ENCODE data around the gene FBN1.

DNA sequence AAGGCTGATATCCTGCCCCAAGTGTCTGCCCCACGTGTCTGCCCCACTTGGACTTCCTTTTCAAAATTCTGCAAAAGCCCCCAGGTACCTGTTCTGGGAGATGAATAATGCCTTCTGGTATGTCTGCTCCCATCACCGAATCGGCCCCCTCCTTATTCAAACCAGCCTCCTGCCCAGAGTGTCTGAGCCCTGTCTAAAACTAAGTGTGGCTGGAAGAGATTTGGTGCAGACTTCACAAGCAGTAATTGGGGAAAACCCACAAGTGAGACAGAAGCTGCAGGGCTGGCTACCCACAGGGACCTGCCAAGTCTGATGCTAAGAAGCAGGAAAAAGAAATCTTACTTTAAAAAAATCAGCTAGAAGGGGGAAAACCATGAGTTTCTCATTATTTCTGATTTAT is 229.2 kb downstream of the FBN1 start:
- TF ChIP-seq, protein P1, sequence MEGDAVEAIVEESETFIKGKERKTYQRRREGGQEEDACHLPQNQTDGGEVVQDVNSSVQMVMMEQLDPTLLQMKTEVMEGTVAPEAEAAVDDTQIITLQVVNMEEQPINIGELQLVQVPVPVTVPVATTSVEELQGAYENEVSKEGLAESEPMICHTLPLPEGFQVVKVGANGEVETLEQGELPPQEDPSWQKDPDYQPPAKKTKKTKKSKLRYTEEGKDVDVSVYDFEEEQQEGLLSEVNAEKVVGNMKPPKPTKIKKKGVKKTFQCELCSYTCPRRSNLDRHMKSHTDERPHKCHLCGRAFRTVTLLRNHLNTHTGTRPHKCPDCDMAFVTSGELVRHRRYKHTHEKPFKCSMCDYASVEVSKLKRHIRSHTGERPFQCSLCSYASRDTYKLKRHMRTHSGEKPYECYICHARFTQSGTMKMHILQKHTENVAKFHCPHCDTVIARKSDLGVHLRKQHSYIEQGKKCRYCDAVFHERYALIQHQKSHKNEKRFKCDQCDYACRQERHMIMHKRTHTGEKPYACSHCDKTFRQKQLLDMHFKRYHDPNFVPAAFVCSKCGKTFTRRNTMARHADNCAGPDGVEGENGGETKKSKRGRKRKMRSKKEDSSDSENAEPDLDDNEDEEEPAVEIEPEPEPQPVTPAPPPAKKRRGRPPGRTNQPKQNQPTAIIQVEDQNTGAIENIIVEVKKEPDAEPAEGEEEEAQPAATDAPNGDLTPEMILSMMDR (conservative IDR thresholded peaks at IDR 0.05; ENCODE audit: low read depth, low read length): no peak
- no peak for TF ChIP-seq EZH2 (IDR thresholded peaks at IDR 0.05; ENCODE audit: low read length, unreplicated experiment)
